ENCODE measurements around the gene HRH2.
"Not testable (repeated sequence)": the region's sequence is repeated elsewhere in the genome, so short reads cannot be mapped to it uniquely, and the experiment has no call there.

HRH2 gene

GRCh38 chr5:175740014-175740413, 82.1 kb downstream of the HRH2 start:
- DNase-seq (ENCODE audit: low read depth in 2 of 2), result no peak

- no peak for DNase-seq (ENCODE audit: low read depth in 2 of 2)
Observed at GRCh38 chr5:175741556-175741955, 83.7 kb downstream of the HRH2 start.

- DNase-seq (ENCODE audit: low read depth in 2 of 2), result no peak
Observed at GRCh38 chr5:175742290-175742994, 84.6 kb downstream of the HRH2 start.

GRCh38 chr5:175743676-175744210, 85.9 kb downstream of the HRH2 start:
- no peak for DNase-seq (ENCODE audit: low read depth in 2 of 2)

DNA sequence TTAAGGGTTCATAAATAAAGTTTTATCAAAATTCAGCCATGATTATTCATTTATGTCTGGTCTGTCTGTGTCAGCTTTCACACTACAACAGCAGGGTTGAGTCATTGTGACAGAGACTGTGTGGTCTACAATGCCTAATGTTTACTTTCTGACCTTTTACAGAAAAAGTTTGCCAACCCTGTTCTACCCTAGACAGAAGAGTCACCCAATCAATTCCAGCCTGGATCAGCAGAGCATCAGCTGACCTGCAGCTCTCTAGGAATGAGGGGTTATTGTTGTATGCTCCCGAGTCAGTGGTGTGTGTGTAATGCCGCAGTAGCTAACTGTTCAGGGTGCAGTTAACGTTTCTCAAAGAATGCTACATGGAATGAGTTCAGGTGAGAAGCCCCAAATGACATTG, 87.3 kb downstream of the HRH2 start:
- DNase-seq (ENCODE audit: low read depth in 2 of 2), result no peak

DNA sequence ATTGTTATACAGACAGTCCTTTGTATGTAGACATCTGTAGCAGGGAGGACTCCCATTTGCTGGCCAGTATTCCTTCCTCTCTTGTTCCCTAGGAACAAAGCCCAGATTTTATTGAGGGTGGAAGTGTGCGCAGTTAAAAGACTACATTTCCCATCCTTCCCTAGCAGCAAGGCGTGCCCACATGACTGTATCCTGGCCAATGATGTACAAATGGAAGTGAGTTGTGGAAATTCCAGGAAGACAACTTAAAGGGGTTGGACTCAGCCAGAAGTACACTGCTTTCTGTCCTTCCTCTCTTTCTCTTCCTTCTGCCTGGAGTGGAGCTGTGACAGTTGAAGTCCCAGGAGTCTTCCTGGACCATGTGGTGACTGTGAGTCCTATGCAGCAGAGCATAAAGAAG, 89.0 kb downstream of the HRH2 start:
- no peak for DNase-seq (ENCODE audit: low read depth in 2 of 2)

DNA sequence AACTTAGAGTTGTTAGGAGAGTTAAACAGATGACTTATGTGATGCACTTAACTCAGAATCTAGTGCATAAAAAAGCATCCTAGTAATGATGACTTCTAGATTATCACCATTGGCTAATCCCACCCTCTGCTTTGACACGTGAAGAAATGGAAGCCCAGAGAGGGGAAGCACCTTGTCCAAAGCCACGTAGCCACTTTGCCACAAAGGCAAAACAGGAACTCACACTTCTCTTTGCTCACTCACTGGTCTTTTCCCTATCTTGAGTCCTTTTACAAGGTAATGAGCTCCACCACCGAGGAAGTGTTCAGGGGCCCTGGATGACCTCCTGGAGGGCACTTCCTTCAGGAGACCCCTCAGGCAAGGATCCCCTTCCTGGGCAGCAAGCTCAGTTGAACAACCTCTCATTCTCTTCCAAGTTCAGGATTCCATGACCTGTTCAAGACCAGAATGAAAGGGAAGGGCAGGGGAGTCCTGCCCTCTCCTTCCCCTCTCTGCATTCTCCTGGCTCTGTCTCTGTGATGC, 89.7 kb downstream of the HRH2 start:
- DNase-seq (ENCODE audit: low read depth in 2 of 2), result no peak

GRCh38 chr5:175748650-175749049, 90.8 kb downstream of the HRH2 start:
- no peak for DNase-seq (ENCODE audit: low read depth in 2 of 2)

DNA sequence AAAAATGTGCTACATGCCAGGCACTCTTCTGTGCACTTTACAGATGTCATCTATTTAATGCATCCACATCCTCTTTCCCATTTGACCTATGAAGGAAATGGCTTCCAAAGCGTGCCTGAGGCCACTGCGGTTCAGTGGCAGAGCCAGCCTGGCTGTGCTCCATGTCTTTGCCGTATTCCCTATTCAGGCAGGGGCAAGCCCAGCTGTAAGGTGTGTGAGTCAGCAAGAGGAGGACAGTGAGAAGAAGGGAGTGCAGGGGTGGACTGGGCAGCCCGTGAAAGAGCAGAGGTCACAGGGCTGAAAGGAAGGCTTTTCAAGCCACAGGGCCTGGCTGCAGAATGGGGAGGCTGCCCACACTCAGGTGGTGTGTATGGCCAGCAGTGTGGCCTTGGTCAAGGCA, 91.7 kb downstream of the HRH2 start:
- no peak for DNase-seq (ENCODE audit: low read depth in 2 of 2)

DNA sequence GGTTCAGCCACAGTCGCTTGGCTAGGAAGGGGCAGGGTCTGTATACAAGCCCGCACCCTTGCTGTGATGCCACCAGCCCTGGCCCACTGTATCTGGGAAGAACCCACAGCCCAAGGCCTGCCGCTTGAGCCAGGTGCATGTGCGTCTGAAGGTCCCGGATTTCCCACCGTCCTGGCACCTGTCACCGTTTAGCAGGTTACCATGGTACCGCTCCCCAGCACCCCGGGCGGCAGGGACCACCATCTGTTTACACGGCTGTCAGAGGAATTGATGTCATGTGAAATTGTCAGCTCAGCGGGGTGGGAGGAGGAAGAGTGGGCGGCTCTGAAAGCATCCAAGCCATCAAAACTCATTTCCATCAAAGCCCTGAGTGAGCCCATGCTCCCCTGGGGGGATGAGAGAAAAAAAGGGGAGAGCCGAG, 92.7 kb downstream of the HRH2 start:
- no peak for DNase-seq (ENCODE audit: low read depth in 2 of 2)

GRCh38 chr5:175751369-175751768, 93.5 kb downstream of the HRH2 start:
- DNase-seq (ENCODE audit: low read depth in 2 of 2), result no peak

- no peak for DNase-seq (ENCODE audit: low read depth in 2 of 2)
Observed at GRCh38 chr5:175752826-175753535, 95.1 kb downstream of the HRH2 start.

- no peak for DNase-seq (ENCODE audit: low read depth in 2 of 2)
Observed at GRCh38 chr5:175753536-175754402, 95.9 kb downstream of the HRH2 start.

DNA sequence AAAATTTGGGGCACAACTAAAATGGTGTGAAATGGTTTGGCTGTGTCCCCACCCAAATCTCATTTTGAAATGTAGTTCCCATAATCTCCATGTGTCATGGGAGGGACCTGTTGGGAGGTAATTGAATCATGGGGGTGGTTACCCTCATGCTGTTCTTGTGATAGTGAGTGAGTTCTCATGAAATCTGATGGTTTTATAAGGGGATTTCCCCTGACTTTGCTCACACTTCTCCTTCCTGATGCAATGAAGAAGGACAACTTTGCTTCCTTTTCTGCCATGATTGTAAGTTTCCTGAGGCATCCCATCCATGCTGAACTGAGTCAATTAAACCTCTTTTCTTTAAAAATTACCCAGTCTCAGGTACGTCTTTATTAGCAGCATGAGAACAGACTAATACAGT, 102.1 kb downstream of the HRH2 start:
- DNase-seq (ENCODE audit: low read depth in 2 of 2), result not testable (repeated sequence)
